NT2/D1 (cell line): ENCODE results near the gene YIF1A.

Experiments used
- DNase-seq: peaks from one replicate; pipeline ENCODE4 v3.0.0-alpha.2; 2011; ENCODE audit warnings: low read depth, low spot score
- H3K27me3 ChIP-seq: 2 replicates; pipeline ENCODE4 v1.6.0; 2011; ENCODE audit warnings: mild to moderate bottlenecking; ENCODE audit not compliant: insufficient read length, insufficient read depth
- H3K36me3 ChIP-seq: 2 replicates; pipeline ENCODE4 v1.6.1; 2011; ENCODE audit warnings: mild to moderate bottlenecking, low read length, mixed read lengths; ENCODE audit not compliant: insufficient read depth, insufficient read length
- H3K4me1 ChIP-seq: 2 replicates; pipeline ENCODE4 v1.5.1; 2011; ENCODE audit not compliant: insufficient read depth, insufficient read length
- H3K4me3 ChIP-seq: 2 replicates; pipeline ENCODE4 v1.5.1; 2011; ENCODE audit warnings: low read depth; ENCODE audit not compliant: insufficient read length
- H3K9ac ChIP-seq: 2 replicates; pipeline ENCODE4 v1.6.0; 2011; ENCODE audit warnings: low read depth; ENCODE audit not compliant: insufficient read length
- H3K9me3 ChIP-seq: 2 replicates; pipeline ENCODE4 v1.5.1; 2011; ENCODE audit warnings: mild to moderate bottlenecking, low read length; ENCODE audit not compliant: insufficient read depth
- SUZ12 ChIP-seq: IDR thresholded peaks from 2 replicates; pipeline ENCODE4 v1.6.1; 2011; ENCODE audit not compliant: insufficient read length, insufficient read depth; ENCODE audit errors: extremely low read depth
- YY1 ChIP-seq: IDR thresholded peaks from 2 replicates; pipeline ENCODE4 v1.6.1; 2011; ENCODE audit not compliant: insufficient read length, insufficient read depth
- ZNF274 ChIP-seq: IDR thresholded peaks from 2 replicates; pipeline ENCODE4 v1.6.1; 2011; ENCODE audit warnings: mild to moderate bottlenecking, low read depth, low read length

Gene YIF1A

GRCh38 chr11:66293352-66293751 lies 4.4 kb upstream of the YIF1A start:
- Histone ChIP-seq H3K27me3 (peaks cover 55% of the 10 kb centered on the region), H3K9me3 (no peaks in the 10 kb centered on the region), H3K4me3 (no peak overlapping the region), H3K4me1 (peaks cover 34% of the 10 kb centered on the region), H3K36me3 (no peaks in the 10 kb centered on the region), H3K9ac (no peak overlapping the region)
- TF ChIP-seq ZNF274: no peak
- DNase-seq: no peak

- H3K4me3 ChIP-seq: peak overlapping the region; percentile 10
- no peaks in the 10 kb centered on the region for H3K9me3 ChIP-seq
- H3K27me3 ChIP-seq: peaks cover 55% of the 10 kb centered on the region
- H3K36me3 ChIP-seq: peaks cover 3% of the 10 kb centered on the region
- no peak for DNase-seq
- TF ChIP-seq YY1 (no peak), SUZ12 (no peak), ZNF274 (no peak)
- peak overlapping the region; percentile 26 for H3K9ac ChIP-seq
- peaks cover 37% of the 10 kb centered on the region for H3K4me1 ChIP-seq
These were observed 3.8 kb upstream of the YIF1A start for GRCh38 chr11:66292543-66293332.

GRCh38 chr11:66291706-66292542 lies 3.0 kb upstream of the YIF1A start, which contains the start of gene TMEM151A:
TSS of gene TMEM151A (plus strand) at chr11:66291894. CDS start at chr11:66292014, 120 bp downstream.
- DNase-seq: no peak
- Histone ChIP-seq H3K27me3 (peaks cover 55% of the 10 kb centered on the region), H3K9me3 (no peaks in the 10 kb centered on the region), H3K36me3 (peaks cover 10% of the 10 kb centered on the region), H3K4me3 (peak within 1 kb of the TSS; percentile 41), H3K9ac (peak within 1 kb of the TSS; percentile 73), H3K4me1 (peaks cover 36% of the 10 kb centered on the region)
- TF ChIP-seq YY1: no peak
- TF ChIP-seq SUZ12: no peak

- H3K36me3 ChIP-seq: peaks cover 16% of the 10 kb centered on the region
- TF ChIP-seq SUZ12 (no peak), YY1 (no peak), ZNF274 (no peak)
- peak overlapping the region; percentile 73 for H3K9ac ChIP-seq
- DNase-seq: no peak
- H3K9me3 ChIP-seq: no peaks in the 10 kb centered on the region
- peak overlapping the region; percentile 41 for H3K4me3 ChIP-seq
- H3K27me3 ChIP-seq: peaks cover 55% of the 10 kb centered on the region
- H3K4me1 ChIP-seq: peaks cover 30% of the 10 kb centered on the region
These were observed 2.4 kb upstream of the YIF1A start for GRCh38 chr11:66291303-66291705.

- Histone ChIP-seq H3K36me3 (peaks cover 25% of the 10 kb centered on the region), H3K4me1 (peaks cover 24% of the 10 kb centered on the region), H3K27me3 (peaks cover 49% of the 10 kb centered on the region), H3K9ac (no peak overlapping the region), H3K9me3 (no peaks in the 10 kb centered on the region), H3K4me3 (peak overlapping the region; percentile 90)
- DNase-seq: no peak
- TF ChIP-seq YY1: no peak
- no peak for TF ChIP-seq SUZ12
- TF ChIP-seq ZNF274: no peak
These were observed 1.3 kb upstream of the YIF1A start for GRCh38 chr11:66290330-66290621.

GRCh38 chr11:66289548-66290329 lies 796 bp upstream of the YIF1A start:
- peak; percentile 72 for DNase-seq
- Histone ChIP-seq H3K9ac (peak overlapping the region; percentile 77), H3K27me3 (peaks cover 49% of the 10 kb centered on the region), H3K4me1 (peaks cover 24% of the 10 kb centered on the region), H3K9me3 (no peaks in the 10 kb centered on the region), H3K4me3 (peak overlapping the region; percentile 90), H3K36me3 (peaks cover 30% of the 10 kb centered on the region)
- TF ChIP-seq ZNF274 (no peak), SUZ12 (no peak), YY1 (no peak)

- peaks cover 35% of the 10 kb centered on the region for H3K27me3 ChIP-seq
- peak overlapping the region; percentile 95 for H3K9ac ChIP-seq
- DNase-seq: no peak
- TF ChIP-seq YY1 (no peak), SUZ12 (no peak), ZNF274 (no peak)
- H3K36me3 ChIP-seq: peaks cover 43% of the 10 kb centered on the region
- peaks cover 29% of the 10 kb centered on the region for H3K4me1 ChIP-seq
- peak overlapping the region; percentile 90 for H3K4me3 ChIP-seq
- no peaks in the 10 kb centered on the region for H3K9me3 ChIP-seq
These were observed 863 bp downstream of the YIF1A start for GRCh38 chr11:66287889-66288670.
